NCI-H2081 treated with DMSO at 0.1 percent for 48 hours (cell line): Measurements from ENCODE around the gene ODAD4.

Experiments used
- DNase-seq: peaks from one replicate; lab custom pipeline; 2025; lab: John Stamatoyannopoulos, UW

ODAD4 gene

DNA sequence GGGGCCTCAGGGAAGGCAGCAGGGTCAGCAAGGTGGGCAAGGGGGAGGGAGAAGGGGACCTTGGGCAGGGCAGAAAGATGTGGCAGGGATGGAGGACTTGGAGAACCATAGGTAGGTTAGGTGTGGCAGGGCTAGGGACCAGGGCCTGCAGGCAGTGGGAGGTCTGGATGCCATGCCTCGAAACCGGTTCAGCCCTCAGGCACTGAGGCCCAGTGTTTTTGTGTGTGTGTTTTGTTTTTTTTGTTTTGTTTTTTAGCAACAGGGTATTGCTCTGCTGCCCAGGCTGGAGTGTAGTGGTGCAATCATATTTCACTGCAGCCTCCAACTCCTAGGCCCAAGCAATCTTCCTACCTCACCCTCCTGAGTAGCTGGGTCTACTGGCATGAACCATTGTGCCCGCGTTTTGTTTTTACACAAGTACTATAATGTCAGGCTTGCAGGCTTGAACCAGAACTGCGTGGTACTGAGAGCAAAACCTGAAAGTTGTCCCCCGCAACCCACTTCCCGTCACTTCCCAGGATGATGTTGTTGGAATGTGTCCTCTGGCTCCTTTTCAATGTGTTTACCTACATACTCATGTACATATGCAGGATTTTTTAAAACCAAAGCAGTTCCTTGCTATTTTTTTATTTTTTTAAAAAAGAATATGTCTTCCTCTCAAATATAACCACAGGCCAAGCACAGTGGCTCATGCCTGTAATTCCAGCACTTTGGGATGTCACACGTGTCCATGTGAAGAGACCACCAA, 12.4 kb downstream of the ODAD4 start:
- no peak for DNase-seq

DNA sequence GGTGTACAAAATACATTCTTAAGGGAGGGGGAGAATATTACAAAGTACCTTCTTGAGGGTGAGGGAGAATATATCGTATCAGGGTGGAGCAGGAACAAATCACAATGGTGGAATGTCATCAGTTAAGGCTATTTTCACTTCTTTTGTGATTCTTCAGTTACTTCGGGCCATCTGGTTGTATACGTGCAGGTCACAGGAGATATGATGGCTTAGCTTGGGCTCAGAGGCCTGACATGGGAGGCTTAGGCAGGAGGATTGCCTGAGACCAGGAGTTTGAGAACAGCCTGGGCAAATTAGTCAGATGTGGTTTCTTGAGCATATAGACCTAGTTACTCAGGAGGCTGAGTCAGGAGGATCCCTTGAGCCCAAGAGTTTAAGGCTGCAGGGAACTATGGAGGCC, 13.1 kb downstream of the ODAD4 start:
- DNase-seq: no peak

DNA sequence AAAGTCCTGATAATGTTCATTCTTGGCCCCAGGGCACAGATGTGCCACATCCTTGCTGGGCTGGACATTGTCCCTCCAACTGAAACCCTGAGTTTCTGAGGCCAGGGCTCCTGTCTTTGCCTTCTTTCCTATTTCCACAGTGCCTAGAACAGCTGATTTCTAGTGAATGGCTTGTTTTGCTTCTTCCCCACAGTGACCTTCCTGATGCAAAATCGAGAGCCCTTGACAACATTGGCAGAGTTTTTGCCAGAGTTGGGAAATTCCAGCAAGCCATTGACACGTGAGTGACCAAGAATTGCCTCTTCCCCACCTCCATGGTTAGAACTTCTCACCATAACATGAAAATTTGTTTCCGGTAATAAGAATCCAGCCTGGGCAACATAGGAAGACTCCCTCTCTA, 14.5 kb downstream of the ODAD4 start:
- DNase-seq: no peak

DNA sequence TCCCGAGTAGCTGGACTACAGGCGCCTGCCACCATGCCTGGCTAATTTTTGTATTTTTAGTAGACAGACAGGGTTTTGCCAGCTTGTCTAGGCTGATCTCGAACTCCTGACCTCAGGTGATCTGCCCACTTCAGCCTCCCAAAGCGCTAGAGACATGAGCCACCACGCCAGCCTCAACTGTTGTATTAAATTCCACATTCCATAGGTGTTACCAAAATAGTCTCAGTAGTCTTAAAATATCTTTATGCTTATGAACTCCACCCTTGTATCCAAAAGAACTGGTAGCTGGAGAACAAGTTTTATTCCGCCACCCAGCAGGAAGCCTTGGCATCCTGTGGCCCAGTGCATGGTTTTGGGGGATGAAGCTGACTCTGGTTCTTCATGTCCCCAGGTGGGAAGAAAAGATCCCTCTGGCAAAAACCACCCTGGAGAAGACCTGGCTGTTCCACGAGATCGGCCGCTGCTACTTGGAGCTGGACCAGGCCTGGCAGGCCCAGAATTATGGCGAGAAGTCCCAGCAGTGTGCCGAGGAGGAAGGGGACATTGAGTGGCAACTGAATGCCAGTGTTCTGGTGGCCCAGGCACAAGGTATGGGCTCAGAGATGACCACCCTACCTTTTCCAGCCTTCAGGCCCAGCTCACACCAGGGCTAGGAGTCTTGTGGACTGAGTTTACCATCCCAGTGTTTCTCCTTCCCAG, 18.5 kb downstream of the ODAD4 start:
- no peak for DNase-seq

DNA sequence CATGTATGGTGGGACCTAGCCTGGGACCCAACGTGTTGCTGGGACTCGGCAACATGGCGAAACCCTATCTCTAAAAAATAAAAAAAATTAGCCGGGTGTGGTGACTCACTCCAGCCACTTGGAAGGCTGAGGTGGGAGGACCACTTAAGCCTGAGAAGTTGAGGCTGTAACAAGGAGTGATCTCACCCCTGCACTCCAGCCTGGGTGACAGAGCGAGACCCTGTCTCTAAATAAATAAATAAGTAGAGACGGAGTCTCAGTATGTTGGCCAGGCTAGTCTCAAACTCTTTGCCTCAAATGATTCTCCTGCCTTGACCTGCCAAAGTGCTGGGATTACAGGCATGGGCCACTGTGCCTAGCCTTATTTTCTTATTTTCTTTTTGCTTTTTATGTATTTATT, 26.1 kb downstream of the ODAD4 start:
- no peak for DNase-seq

DNA sequence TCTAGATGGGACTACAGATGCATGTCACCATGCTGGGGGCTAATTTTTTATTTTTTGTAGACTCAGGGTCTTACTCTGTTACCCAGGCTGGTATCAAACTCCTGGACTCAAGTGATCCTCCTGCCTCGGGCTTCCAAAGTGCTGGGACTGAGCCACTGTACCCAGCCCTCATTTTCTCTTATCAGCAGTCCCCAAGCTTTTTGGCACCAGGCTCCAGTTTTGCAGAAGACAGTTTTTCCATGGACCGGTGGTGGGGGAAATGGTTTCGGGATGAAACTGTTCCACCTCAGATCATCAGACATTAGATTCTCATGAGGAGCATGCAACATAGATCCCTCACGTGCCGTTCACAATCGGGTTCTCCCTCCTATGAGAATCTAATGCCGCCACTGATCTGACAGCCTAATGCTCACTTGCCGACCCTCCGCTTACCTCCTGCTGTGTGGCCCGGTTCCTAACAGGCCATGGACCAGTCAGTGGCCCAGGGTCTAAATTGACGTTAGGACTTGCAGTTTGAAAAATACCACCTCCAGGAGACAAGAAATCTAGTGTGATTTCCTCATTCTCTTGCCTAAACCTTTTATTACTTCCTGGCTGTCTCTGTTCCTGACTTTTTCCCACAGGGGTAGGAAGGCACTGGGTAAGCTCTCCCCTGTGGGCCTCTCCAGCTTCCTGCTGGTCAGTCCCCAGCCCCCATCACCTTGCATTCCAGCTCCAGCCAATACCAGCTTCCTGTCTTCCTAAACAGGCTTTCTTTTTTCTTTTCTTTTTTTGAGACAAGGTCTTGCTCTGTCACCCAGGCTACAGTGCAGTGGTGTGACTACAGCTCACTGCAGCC, 26.8 kb downstream of the ODAD4 start:
- no peak for DNase-seq

DNA sequence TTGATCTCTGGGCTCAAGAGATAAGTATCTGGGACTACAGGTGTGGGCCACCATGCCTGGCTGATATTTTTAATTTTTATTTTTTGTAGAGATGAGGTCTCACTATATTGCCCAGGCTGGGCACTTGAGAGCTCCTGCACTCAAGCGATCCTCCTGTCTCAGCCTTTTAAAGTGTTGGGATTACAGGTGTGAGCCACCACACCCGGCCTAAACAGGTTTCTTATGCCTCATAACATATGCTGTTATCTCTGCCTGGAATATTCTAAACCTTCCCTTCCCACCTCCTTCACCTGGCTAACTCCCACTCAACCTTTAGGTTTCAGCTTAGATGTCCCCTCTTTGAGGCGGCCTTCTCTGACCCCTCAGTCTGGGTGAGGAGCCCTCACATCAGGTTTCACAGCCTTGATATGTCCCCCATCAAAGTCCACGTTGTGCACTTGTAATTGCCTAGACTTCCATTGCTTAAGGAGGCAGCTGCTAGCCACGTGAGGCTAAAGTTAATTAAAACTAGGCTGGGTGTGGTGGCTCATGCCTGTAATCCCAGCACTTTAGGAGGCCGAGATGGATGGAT, 27.5 kb downstream of the ODAD4 start:
- no peak for DNase-seq

DNA sequence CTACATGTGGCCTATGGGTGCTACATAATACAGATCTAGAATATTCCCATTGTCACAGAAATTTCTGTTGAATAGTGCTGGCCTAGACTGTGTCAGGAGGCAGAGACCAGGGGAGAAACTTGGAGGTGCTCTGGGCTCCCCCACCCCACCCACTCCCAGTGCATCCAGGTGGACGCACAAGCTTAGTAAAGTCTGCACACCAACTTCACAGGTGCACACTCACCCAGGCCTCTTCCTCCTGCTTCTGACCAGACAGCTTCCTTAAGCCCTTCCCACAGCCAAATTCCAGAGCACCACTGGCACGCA, 28.6 kb downstream of the ODAD4 start:
- no peak for DNase-seq

DNA sequence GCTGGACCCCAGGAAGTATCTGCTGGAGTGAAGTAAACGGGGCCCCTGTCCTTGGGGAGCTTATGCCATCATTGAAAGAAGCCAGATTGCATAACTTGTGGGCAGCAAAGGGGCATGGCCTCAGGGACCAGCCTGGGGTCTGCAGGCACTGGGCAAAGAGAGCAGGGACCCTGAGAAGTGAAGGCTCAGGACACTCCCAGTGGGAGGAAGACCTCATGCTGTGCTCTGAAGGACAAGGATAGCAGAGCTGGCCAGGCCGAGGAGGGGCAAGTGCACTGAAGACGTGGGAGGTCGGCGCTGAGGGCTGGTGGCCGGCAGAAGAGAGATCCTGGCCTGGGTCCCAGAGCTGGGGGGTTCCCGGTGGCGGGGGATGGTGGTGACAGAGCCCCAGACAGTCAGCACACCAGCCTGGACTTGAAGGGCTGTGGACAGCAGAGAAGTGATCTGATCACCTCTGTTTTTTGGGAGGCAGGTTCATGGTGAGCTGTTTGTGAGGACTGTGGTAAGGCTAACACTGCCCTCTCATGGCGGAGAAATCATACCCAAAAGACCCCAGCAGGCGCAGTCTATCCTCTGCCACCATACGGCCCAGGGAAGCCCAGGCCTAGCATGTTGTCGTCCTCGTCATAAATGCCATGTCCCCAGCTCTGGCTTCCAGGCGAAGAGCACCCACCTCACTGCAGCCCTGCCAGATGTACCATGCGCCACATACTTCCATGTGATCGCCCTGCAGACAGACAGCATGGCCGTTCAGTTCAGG, 29.1 kb downstream of the ODAD4 start:
- no peak for DNase-seq

DNA sequence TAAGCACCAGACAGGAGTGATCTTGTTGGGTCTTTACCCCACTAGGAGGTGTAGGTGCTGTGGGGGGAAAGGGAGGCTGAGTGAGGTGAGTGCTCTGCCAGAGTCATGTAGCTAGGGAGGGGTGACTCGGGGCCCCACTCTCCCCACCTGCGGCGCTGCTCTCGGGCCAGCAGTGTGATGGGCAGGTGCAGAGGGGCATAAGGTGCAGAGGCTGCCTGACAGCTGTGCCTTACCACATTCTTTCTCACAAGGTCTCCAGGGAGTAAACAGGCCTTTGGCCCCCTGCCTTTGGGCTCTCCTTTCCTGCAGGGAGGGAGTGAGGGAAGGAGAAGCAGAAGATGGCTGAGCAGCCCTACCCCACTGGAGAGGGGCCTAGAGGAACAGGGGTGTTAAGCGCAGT, 31.7 kb downstream of the ODAD4 start:
- DNase-seq: no peak

DNA sequence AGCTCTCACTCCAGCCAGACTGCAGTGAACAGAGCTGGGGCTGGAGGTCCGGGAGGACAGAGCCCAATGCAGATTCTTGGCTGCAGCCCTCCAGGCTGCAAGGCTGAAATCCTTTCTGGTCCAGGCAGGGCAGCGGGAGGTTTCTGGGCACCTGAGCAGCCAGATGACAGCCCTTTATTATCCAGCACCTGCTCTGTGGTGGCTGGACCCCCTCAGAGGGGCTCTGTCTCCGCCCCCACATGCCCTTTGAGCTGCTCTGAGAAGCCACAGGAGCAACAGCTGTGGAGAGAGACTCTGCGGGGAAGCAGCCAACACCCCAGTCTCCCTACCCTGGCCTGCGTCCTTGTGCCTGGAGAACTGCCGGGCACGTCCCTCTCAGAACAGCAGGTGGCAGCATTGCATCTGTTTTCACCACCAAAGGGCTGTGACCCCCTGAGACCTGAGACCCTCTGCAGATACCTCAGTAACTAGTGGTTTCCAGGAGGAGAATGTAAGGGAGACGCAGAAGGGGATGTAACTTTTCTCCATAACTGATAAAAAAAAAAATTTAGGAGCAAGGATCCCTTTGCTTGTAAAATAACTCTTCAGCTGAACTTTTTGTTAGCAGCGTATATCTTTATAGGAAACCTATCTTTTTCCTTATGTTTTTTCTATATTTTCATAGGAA, 32.5 kb downstream of the ODAD4 start:
- no peak for DNase-seq

DNA sequence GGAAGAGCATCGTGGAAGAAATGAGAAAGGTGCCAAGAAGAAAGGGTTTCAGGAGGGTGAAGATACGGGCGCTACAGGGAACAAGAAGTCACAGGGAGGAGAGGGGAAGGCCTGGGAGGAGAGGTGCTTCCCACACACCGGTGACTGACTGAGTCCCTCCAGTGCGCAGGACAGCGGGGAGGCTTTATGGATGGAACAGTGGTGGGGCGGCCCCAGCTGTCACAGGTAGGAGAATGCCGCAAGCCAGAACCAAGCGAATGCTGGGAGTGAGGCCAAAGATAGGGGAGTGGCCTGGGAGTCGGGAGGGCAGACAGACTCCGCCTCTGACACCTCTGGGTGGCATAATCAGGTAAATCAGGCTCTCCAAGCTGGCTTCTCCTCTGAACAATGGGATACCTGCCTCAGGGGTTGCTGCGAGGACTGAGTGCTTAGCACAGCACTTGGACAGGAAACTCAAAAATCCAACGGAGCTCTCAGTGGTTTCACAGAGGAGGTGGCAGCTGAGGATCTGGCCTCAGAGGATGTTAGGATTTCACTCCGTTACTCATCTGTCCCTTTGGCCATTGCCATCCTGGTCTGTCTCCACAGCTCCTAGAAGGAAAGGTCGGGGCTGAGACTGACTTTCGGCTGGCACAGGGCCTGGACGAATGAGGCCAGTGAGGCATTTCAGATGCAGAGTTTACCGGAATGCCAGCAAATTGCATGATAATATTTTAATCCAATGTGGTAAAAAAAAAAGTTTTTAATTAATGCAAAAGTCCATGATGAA, 35.5 kb downstream of the ODAD4 start:
- peak; percentile 91 for DNase-seq

DNA sequence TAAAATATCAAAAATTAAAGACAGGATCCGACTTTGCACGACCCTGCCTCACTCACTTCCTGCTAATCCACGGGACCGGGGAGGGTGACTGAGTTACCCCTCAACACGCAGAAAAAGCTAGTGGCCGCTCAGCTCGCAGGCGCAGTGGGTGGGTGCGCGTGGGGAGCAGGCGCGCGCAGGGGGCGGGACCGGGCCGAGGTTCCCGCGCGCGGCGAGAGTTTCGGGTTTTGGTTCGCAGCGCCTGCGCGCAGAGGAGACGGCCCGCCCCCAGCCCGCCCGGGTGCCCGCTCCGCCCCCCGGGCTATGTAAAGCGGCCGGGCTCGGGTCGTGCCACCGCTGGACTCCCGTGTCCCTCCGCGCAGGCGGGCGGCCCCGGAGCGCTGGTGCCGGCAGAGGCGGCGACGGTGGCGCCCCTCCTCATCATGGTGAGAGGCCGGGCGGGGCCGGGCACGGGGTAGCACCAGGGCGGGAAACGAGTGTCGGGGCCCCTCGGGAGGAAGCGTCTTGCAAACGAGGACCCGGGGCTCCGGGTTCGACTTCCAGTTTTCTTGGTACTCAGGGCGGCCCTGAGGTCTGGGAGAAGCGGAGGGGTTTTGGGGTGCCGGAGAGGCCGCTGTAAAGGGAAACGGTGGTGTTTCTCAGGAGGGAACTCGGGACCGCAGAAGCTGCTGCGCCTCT, 36.2 kb downstream of the ODAD4 start, which contains the start of gene CNP:
TSS of gene CNP (plus strand) at position 333 of the 678 bp plus-strand sequence. CDS start at position 423, 90 bp downstream.
- peak; percentile 54 for DNase-seq

DNA sequence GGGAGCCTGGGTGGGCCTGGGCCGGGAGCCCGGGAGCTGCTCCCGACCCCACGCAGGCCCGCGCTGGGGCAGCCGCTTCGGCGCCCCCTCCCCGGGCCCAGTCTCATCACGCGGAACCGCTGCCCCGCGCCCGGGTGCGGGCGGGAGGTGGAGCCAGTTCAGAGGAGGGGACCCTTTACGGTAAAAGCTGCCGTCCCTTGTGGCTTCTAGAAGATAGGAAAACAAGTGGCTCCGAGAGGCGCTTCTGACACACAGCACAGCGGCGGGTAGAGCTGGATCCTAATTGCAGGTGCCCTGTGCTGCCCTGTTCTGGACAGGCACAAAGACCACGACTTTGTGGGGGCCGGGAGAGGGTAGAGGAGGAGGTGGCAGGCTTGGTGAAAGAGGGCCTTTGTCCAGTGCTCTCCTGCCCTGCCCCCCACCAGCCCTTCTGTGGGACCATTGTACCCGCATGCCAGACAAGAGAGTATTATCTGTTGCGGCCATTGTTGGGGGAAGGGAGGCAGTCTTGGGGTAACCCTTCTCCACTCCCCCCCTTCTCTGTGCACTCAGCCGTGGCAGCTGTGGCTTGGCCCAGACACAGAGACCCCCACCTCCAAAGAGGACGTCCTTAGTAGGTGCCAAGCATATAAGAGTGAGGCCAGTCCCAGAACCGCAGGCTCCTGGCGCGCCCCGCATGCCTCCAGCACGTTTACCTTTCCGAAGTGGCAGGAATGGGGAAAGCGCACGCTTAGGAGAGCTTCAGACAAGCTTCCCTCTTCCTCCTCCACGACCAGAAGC, 36.9 kb downstream of the ODAD4 start:
- DNase-seq: no peak

DNA sequence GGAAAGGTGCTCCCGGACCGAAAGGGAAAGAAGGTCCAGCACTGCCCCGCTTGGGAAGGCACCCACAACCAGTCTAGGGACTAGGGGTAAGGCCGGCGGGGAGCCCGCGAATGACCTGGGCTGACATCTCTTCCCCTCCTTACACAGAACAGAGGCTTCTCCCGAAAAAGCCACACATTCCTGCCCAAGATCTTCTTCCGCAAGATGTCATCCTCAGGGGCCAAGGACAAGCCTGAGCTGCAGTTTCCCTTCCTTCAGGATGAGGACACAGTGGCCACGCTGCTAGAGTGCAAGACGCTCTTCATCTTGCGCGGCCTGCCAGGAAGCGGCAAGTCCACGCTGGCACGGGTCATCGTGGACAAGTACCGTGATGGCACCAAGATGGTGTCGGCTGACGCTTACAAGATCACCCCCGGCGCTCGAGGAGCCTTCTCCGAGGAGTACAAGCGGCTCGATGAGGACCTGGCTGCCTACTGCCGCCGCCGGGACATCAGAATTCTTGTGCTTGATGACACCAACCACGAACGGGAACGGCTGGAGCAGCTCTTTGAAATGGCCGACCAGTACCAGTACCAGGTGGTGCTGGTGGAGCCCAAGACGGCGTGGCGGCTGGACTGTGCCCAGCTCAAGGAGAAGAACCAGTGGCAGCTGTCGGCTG, 37.6 kb downstream of the ODAD4 start:
- no peak for DNase-seq

DNA sequence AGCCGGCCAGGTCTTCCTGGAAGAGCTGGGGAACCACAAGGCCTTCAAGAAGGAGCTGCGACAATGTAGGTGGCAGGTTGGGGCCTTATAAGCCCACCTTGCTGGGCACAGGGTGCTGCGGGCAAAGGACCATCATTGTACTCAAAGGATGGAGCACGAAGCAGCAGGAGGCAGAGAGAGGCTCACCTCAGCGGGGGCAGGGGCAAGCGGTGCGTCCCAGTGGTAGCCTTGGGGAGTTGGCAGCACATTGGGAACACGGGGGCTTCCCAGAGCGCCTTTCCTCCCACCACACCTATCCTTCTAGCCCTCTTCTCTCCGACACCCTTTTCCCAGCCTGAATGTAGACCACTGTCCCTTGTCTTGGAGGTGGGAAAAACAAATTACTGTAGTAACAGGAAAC, 38.3 kb downstream of the ODAD4 start:
- no peak for DNase-seq

DNA sequence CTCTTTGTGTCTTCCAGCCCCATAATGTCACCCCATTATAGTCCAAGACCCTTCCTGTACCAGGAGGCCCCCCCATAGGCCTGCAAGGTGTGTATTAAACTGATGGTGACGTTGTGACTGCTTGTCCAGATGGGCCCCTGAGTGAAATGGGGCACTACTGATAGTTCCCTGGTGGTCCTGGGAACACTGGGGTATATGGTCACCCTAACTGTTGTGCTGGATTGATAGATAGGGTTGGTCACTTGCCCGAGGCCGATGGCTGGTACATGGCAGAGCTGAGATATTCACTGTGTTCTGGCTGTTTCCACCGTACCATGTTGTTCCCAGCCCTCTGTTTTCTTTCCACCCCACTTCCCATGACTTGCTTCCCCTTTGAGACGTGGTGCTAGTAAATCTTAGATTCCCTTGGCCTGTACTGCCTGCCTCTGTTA, 40.5 kb downstream of the ODAD4 start:
- no peak for DNase-seq

DNA sequence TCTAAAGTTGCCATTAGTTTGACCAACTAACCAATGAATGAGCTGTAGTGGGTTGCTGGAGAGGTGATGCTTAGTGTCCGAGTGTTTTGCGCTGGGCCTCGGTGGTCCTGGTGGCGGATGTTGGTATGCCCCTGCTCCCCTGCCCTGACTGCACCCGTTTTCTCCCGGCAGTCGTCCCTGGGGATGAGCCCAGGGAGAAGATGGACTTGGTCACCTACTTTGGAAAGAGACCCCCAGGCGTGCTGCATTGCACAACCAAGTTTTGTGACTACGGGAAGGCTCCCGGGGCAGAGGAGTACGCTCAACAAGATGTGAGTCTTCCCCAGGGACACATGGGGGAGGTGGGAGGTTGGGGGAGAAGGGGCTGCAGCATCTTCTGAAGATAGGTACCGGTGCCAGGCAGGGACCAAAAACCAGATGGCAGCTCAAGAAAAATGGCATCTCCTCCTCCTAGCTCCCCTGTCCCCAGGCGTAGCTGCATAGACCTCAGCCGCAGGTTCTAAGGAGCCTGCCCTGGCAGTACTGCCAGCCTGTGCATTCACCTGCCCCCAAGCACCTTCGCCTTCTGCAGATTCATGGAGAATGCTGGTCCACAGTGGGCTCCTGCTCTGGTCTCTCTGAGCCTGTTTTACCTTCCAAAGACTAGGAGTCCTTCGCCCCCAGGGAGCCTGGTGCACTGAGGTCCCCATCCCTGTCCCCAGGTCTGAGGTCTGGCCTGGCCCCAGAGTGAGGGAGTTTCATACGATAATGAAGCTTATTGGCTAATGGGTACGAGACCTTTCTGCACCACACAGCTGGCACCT, 41.5 kb downstream of the ODAD4 start:
- no peak for DNase-seq
